IMR-90 (cell line): ENCODE results near the gene CDC45. TPM values are rescaled to one million over a fixed set of nuclear protein-coding genes. Genes with fewer than 3 reads are reported as not detected.

ENCODE experiments used
- ATAC-seq: fragments of 200-7000 bp; cut with Tn5 transposase; 2 replicates; pipeline ENCODE4 v1.9.1; 2020; ENCODE audit warnings: low read depth, mild to moderate bottlenecking, moderate library complexity
- BruUV-seq: library from RNA; stranded (reverse); fragments of 400-500 nt; replicated peaks from 2 replicates; lab custom pipeline; 2021; lab: Mats Ljungman, UMichigan
- CTCF ChIA-PET: fragments of 300-600 bp; formaldehyde crosslinking; extraction: SDS; loops from one replicate; lab custom pipeline; 2021; ENCODE audit warnings: antibody characterized with exemption; lab: Yijun Ruan, JAX
- POLR2A ChIA-PET: fragments of 300-600 bp; sonication (Branson Sonifier 250); formaldehyde crosslinking; loops from one replicate; lab custom pipeline; 2022; ENCODE audit warnings: antibody characterized with exemption; ENCODE audit not compliant: unreplicated experiment; lab: Charles Lee
- DNase-seq: peaks from one replicate; pipeline ENCODE4 v3.0.0; 2013
- H2AFZ ChIP-seq: replicated peaks from 2 replicates; pipeline ENCODE3; 2013; ENCODE audit warnings: low read length, mild to moderate bottlenecking; ENCODE audit not compliant: poor library complexity
- H2AK5ac ChIP-seq: 2 replicates; pipeline ENCODE4 v1.6.1; 2013; ENCODE audit warnings: low read depth, low read length, inconsistent platforms
- H2AK9ac ChIP-seq: replicated peaks from 2 replicates; pipeline ENCODE3; 2013; ENCODE audit warnings: mild to moderate bottlenecking, low read depth, low read length, moderate library complexity; ENCODE audit not compliant: poor library complexity
- H2BK120ac ChIP-seq: 2 replicates; pipeline ENCODE4 v1.6.1; 2013; ENCODE audit warnings: low read depth, low read length, inconsistent platforms
- H2BK15ac ChIP-seq: 3 replicates; pipeline ENCODE4 v1.6.1; 2013; ENCODE audit warnings: low read depth, low read length, inconsistent platforms
- H2BK20ac ChIP-seq: 2 replicates; pipeline ENCODE4 v1.6.1; 2013; ENCODE audit warnings: low read depth, mild to moderate bottlenecking, inconsistent platforms, low read length, moderate library complexity
- H2BK5ac ChIP-seq: 2 replicates; pipeline ENCODE4 v1.6.1; 2013; ENCODE audit warnings: mild to moderate bottlenecking, low read depth, low read length, inconsistent platforms; ENCODE audit not compliant: poor library complexity, severe bottlenecking
- H3K14ac ChIP-seq: replicated peaks from 2 replicates; pipeline ENCODE4 v1.6.1; 2013; ENCODE audit warnings: low read depth, low read length, inconsistent platforms
- H3K18ac ChIP-seq: 2 replicates; pipeline ENCODE4 v1.6.1; 2013; ENCODE audit warnings: low read depth, low read length, control low read depth
- H3K23ac ChIP-seq: 2 replicates; pipeline ENCODE4 v1.6.1; 2013; ENCODE audit warnings: low read depth, low read length, inconsistent platforms
- H3K27ac ChIP-seq: 2 replicates; pipeline ENCODE4 v1.5.1; 2013; ENCODE audit warnings: mild to moderate bottlenecking, control low read depth, low read length; ENCODE audit not compliant: insufficient read depth
- H3K27me3 ChIP-seq: 2 replicates; pipeline ENCODE4 v1.6.1; 2013; ENCODE audit warnings: low read length; ENCODE audit not compliant: control insufficient read depth, insufficient read depth
- H3K36me3 ChIP-seq: 2 replicates; pipeline ENCODE4 v1.6.1; 2013; ENCODE audit warnings: low read length, mixed read lengths; ENCODE audit not compliant: control insufficient read depth, insufficient read depth
- H3K4ac ChIP-seq: 2 replicates; pipeline ENCODE4 v1.6.1; 2013; ENCODE audit warnings: low read depth, low read length, inconsistent platforms
- H3K4me1 ChIP-seq: 2 replicates; pipeline ENCODE4 v1.6.1; 2013; ENCODE audit warnings: low read length, mixed read lengths; ENCODE audit not compliant: control insufficient read depth, insufficient read depth
- H3K4me2 ChIP-seq: 2 replicates; pipeline ENCODE4 v1.6.1; 2013; ENCODE audit warnings: low read depth, mild to moderate bottlenecking, control low read depth, low read length, moderate library complexity
- H3K4me3 ChIP-seq: 2 replicates; pipeline ENCODE4 v1.5.1; 2013; ENCODE audit warnings: low read depth, mild to moderate bottlenecking, control low read depth, low read length, moderate library complexity; ENCODE audit not compliant: insufficient read depth
- H3K56ac ChIP-seq: 2 replicates; pipeline ENCODE4 v1.6.1; 2013; ENCODE audit warnings: low read length, inconsistent platforms; ENCODE audit not compliant: insufficient read depth; ENCODE audit errors: extremely low read depth
- H3K79me1 ChIP-seq, 2 experiments: 2 replicates each; pipeline ENCODE4 v1.6.1; 2013; ENCODE audit warnings: low read length in 2 of 2, inconsistent platforms in 1 of 2, low read depth in 1 of 2
- H3K9ac ChIP-seq: 2 replicates; pipeline ENCODE4 v1.6.1; 2013; ENCODE audit warnings: low read depth, low read length, control low read depth
- H3K9me1 ChIP-seq: 2 replicates; pipeline ENCODE4 v1.6.1; 2013; ENCODE audit warnings: low read length, inconsistent platforms; ENCODE audit not compliant: insufficient read depth
- H3K9me3 ChIP-seq: 2 replicates; pipeline ENCODE4 v1.6.1; 2013; ENCODE audit warnings: low read length; ENCODE audit not compliant: control insufficient read depth, insufficient read depth
- H4K20me1 ChIP-seq: 2 replicates; pipeline ENCODE4 v1.6.1; 2013; ENCODE audit warnings: low read length, inconsistent platforms; ENCODE audit not compliant: insufficient read depth
- H4K5ac ChIP-seq: 2 replicates; pipeline ENCODE4 v1.6.1; 2013; ENCODE audit warnings: mild to moderate bottlenecking, low read depth, low read length, control low read depth
- H4K8ac ChIP-seq, 2 experiments: 2 replicates each; pipeline ENCODE4 v1.6.1; 2013; ENCODE audit warnings: low read depth in 2 of 2, low read length in 2 of 2, control low read depth in 1 of 2, inconsistent platforms in 1 of 2
- H4K91ac ChIP-seq: 2 replicates; pipeline ENCODE4 v1.6.1; 2013; ENCODE audit warnings: low read depth, low read length, inconsistent platforms; ENCODE audit not compliant: insufficient read depth
- BHLHE40 ChIP-seq: fragments of 150-350 bp; IDR thresholded peaks from 2 replicates; pipeline ENCODE4 v1.6.1; 2016; ENCODE audit warnings: mild to moderate bottlenecking, low read depth, low read length
- CEBPB ChIP-seq: IDR thresholded peaks from 2 replicates; pipeline ENCODE4 v1.6.1; 2012; ENCODE audit warnings: low read depth, low read length, improper control_type of control experiment
- CHD1 ChIP-seq: IDR thresholded peaks from 2 replicates; pipeline ENCODE4 v1.6.1; 2012; ENCODE audit warnings: low read depth, low read length, improper control_type of control experiment
- CTCF ChIP-seq: conservative IDR thresholded peaks from 2 replicates; pipeline ENCODE4 v1.5.1; 2012; ENCODE audit warnings: mild to moderate bottlenecking, low read depth, low read length, improper control_type of control experiment
- FOS ChIP-seq: fragments of 150-350 bp; IDR thresholded peaks from 2 replicates; pipeline ENCODE4 v1.6.1; 2016; ENCODE audit warnings: low read depth, low read length
- MAFK ChIP-seq: IDR thresholded peaks from 2 replicates; pipeline ENCODE4 v1.6.1; 2012; ENCODE audit warnings: low read depth, low read length, improper control_type of control experiment
- MAZ ChIP-seq: IDR thresholded peaks from 2 replicates; pipeline ENCODE4 v1.6.1; 2012; ENCODE audit warnings: low read depth, mild to moderate bottlenecking, low read length, improper control_type of control experiment, moderate library complexity, borderline replicate concordance
- MXI1 ChIP-seq: IDR thresholded peaks from 2 replicates; pipeline ENCODE4 v1.6.1; 2012; ENCODE audit warnings: low read depth, mild to moderate bottlenecking, low read length, moderate library complexity, borderline replicate concordance
- NFE2L2 ChIP-seq: fragments of 150-350 bp; IDR thresholded peaks from 2 replicates; pipeline ENCODE4 v1.6.1; 2016; ENCODE audit warnings: low read depth, mild to moderate bottlenecking, low read length
- POLR2A ChIP-seq: IDR thresholded peaks from 2 replicates; pipeline ENCODE4 v1.6.1; 2012; ENCODE audit warnings: mild to moderate bottlenecking, low read depth, low read length
- RAD21 ChIP-seq: IDR thresholded peaks from 2 replicates; pipeline ENCODE4 v1.6.1; 2012; ENCODE audit warnings: low read length, improper control_type of control experiment
- RCOR1 ChIP-seq: IDR thresholded peaks from 2 replicates; pipeline ENCODE4 v1.6.1; 2012; ENCODE audit warnings: mild to moderate bottlenecking, low read length, improper control_type of control experiment; ENCODE audit not compliant: insufficient replicate concordance
- RFX5 ChIP-seq: IDR thresholded peaks from 2 replicates; pipeline ENCODE4 v1.8.0; 2012; ENCODE audit warnings: low read depth, mild to moderate bottlenecking, low read length, moderate library complexity
- SMC3 ChIP-seq: fragments of 150-350 bp; IDR thresholded peaks from 2 replicates; pipeline ENCODE4 v1.6.1; 2016; ENCODE audit warnings: low read depth, mild to moderate bottlenecking, antibody characterized with exemption, low read length, moderate library complexity
- dilution Hi-C: fragments of 300-500 bp; cut with HindIII; formaldehyde crosslinking; loops from one replicate; pipeline ENCODE4 v1.14.3; 2018; ENCODE audit warnings: low sequenced_read_pairs; ENCODE audit not compliant: unreplicated experiment
- in situ Hi-C: fragments of 300-500 bp; cut with MboI; formaldehyde crosslinking; loops from 3 replicates; pipeline ENCODE4 v1.14.3; 2019; ENCODE audit warnings: low sequenced_read_pairs, inconsistent platforms, mixed read lengths
- intact Hi-C: fragments of 100-400 bp; cut with micrococcal nuclease; formaldehyde crosslinking; loops from 2 replicates; pipeline ENCODE4 v1.10.0; 2022
- polyA plus RNA-seq, 3 experiments: library from polyadenylated mRNA; depleted of rRNA; stranded (reverse); fragments of >200 nt; gene quantifications; 2 replicates each; pipeline ENCODE4 v1.2.3, GENCODE V29; 2012; ENCODE audit warnings: low replicate concordance in 1 of 3
- total RNA-seq: library from RNA; depleted of rRNA; stranded (reverse); fragments of >200 nt; gene quantifications from 2 replicates; pipeline ENCODE4 v1.2.3, GENCODE V29; 2012
- TF ChIP-seq, protein P1 (sequence below): fragments of 150-350 bp; IDR thresholded peaks from 2 replicates; pipeline ENCODE4 v1.6.1; 2016; ENCODE audit warnings: low read depth, mild to moderate bottlenecking, low read length, moderate library complexity, borderline replicate concordance
- TF ChIP-seq, protein P2 (sequence below): fragments of 150-350 bp; IDR thresholded peaks from 2 replicates; pipeline ENCODE4 v1.6.1; 2017; ENCODE audit warnings: mild to moderate bottlenecking, antibody characterized with exemption, low read length, low read depth

CDC45 gene
- total and polyA plus RNA-seq, 2 of the 4 experiments (the other 2 are of a cell fraction): 22.7 to 44.6 TPM

DNA sequence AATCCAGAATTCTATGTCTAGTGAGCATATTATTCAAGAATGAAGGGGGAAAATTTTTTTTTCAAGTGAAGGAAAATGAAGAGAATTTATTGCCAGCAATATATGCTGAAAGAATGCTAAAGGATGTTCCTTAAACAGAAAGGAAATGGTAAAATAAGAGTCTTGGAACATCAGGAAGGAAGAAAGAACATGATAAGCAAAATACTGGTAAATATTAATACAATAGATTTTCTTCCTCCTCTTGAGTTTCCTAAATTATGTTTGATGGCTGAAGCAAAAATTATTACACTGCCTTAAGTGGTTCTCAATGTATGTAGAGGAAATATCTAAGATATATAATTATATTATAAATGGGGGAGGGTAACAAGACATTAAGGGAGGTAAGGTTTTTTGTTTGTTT lies 54.1 kb downstream of the CDC45 start:
- no peak overlapping the region for H4K5ac ChIP-seq
- no peak for DNase-seq
- BruUV-seq: no TSS peak
- H2BK120ac ChIP-seq: no peak overlapping the region
- dilution Hi-C loops: no loop called here
- no peaks in the 10 kb centered on the region for H3K36me3 ChIP-seq
- no peak overlapping the region for H2AK9ac ChIP-seq
- H2AFZ ChIP-seq: no peak overlapping the region
- H4K8ac ChIP-seq: no peak overlapping the region
- no peak overlapping the region for H3K4me2 ChIP-seq
- no peak overlapping the region for H3K14ac ChIP-seq
- H3K79me1 ChIP-seq: no peaks in the 10 kb centered on the region
- H3K9me3 ChIP-seq: no peaks in the 10 kb centered on the region
- no peaks in the 10 kb centered on the region for H4K20me1 ChIP-seq
- TF ChIP-seq BHLHE40 (no peak), RFX5 (no peak), MAZ (no peak), CHD1 (no peak), RAD21 (no peak), MAFK (no peak), CTCF (no peak), CEBPB (no peak), RCOR1 (no peak), POLR2A (no peak), NFE2L2 (no peak), SMC3 (no peak), FOS (no peak), MXI1 (no peak)
- TF ChIP-seq, protein P1, sequence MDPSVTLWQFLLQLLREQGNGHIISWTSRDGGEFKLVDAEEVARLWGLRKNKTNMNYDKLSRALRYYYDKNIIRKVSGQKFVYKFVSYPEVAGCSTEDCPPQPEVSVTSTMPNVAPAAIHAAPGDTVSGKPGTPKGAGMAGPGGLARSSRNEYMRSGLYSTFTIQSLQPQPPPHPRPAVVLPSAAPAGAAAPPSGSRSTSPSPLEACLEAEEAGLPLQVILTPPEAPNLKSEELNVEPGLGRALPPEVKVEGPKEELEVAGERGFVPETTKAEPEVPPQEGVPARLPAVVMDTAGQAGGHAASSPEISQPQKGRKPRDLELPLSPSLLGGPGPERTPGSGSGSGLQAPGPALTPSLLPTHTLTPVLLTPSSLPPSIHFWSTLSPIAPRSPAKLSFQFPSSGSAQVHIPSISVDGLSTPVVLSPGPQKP: no peak
- TF ChIP-seq, protein P2, sequence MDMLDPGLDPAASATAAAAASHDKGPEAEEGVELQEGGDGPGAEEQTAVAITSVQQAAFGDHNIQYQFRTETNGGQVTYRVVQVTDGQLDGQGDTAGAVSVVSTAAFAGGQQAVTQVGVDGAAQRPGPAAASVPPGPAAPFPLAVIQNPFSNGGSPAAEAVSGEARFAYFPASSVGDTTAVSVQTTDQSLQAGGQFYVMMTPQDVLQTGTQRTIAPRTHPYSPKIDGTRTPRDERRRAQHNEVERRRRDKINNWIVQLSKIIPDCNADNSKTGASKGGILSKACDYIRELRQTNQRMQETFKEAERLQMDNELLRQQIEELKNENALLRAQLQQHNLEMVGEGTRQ: no peak
- no peaks in the 10 kb centered on the region for H3K9me1 ChIP-seq
- no peak overlapping the region for H3K4ac ChIP-seq
- intact Hi-C loops: no loop called here
- ATAC-seq: no peak
- in situ Hi-C loops: no loop called here
- CTCF ChIA-PET: no interaction called here
- no peak overlapping the region for H2AK5ac ChIP-seq
- no peaks in the 10 kb centered on the region for H3K4me1 ChIP-seq
- H4K91ac ChIP-seq: no peak overlapping the region
- H2BK15ac ChIP-seq: no peak overlapping the region
- H3K23ac ChIP-seq: no peak overlapping the region
- H2BK20ac ChIP-seq: no peak overlapping the region
- H3K18ac ChIP-seq: no peak overlapping the region
- H2BK5ac ChIP-seq: no peak overlapping the region
- POLR2A ChIA-PET: no interaction called here
- H3K27ac ChIP-seq: no peak overlapping the region
- H3K4me3 ChIP-seq: no peak overlapping the region
- no peak overlapping the region for H3K9ac ChIP-seq
- no peak overlapping the region for H3K56ac ChIP-seq
- peaks cover 9% of the 10 kb centered on the region for H3K27me3 ChIP-seq
